HG02763 (cell line): ENCODE measurements around the gene SCRT2.
"Not testable (repeated sequence)": the region's sequence is repeated elsewhere in the genome, so short reads cannot be mapped to it uniquely, and the experiment has no call there.

Experiments
- ATAC-seq: cut with Tn5 transposase; IDR thresholded peaks from one replicate; pipeline ENCODE4 v1.9.1; 2021; ENCODE audit warnings: mild to moderate bottlenecking, moderate library complexity; ENCODE audit not compliant: unreplicated experiment

The SCRT2 gene

DNA sequence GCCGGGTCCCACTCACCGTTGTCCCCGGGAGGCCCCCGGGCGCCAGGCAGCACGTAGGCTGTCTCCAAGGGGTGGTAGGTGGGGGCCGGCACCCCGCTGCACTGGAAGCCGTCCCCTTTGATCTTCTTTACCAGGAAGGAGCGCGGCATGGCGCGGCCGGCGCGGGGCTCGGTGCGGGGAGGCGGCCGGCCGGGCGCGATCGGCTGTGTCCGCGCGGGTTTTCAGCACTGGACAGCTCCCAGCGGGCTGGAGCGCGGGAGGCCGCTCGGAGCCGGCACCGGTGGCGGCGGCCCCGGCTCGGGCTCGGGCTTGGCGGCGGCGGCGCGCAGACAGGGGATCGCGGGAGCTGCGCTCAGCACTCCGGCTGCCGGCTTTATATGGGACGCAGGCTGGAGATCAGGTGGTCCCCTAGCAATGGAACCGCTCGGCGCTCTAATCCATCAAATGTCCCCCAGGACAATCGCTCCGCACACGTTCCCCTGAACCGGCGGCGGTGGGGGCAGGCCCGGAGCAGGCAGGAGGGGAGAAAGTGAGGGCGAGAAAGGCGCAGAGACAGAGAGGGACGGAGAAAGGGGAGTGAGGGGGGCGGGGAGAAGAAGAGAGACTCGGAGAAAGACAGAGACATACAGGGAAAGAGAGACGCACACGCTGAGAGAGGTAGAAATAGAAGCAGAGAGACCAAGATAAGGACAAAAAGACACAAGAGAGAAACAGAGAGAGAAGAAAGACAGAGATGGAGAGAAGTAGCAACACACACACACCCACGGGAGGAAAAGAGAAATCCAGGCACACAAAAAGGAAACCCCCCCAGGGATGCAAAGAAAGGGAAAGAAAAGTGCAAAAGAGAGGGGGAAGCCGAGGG is at the start of gene SCRT2:
SCRT2 (minus strand) TSS at position 350 of the 862 bp plus-strand sequence; CDS start at position 149, 201 bp downstream.
- ATAC-seq, result no peak

DNA sequence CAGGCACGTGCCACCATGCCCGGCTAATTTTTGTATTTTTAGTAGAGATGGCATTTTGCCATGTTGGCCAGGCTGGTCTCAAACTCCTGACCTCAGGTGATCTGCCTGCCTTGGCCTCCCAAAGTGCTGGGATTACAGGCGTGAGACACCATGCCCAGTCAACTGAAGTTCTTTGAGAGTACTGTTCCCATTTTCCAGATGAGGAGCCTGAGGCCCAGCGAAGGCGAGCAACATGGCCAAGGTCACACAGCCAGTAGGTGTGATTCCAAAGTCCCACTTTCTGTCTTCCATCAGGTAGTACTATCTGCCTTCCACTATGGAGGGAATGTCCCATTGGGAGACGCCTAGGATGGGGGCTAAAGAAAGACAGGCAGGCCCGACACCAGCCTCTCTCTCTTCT is 49.2 kb upstream of the SCRT2 start:
- ATAC-seq, result not testable (repeated sequence)

DNA sequence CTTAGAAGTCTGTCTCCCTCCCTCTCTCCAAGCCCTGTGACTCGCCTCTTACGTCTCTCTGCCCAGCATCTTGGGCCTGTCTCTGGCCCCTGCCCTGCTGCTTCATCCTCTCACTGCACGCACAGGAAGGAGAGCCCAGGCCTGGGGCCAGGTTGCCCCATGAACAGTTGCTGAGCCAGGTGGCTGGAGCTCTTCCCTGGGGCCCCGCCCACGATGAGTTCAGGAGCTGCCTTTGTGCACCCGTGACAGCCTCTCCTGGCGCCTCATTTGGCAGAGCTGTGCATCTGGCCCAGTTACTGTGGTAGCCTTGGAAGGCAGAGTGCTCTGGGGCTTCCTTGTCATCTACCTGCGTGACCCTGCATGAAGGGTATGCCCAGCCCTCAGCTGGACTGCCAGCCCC is 48.2 kb upstream of the SCRT2 start:
- ATAC-seq, result no peak

GRCh38 chr20:722822-723644 is 47.4 kb upstream of the SCRT2 start:
- no peak for ATAC-seq

DNA sequence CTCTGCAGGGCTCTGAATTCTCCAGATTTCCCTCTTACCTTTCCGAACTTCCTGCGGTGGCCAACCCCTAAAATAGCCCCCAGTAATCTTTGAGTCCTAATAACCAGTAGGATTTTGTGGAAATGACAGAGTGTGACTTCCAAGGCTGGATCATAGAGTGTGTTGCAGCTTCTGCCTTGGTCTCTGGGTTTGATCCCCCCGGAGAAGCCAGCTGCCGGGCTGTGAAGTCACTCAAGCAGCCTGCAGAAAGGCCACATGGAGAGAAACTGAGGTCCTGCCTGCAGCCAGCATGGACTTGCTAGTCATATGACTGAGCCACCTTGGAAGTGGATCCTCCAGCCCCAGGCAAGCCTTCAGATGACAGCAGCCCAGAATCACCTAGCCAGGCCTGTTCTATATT is 46.3 kb upstream of the SCRT2 start:
- ATAC-seq, result no peak

GRCh38 chr20:719816-720215 is 44.2 kb upstream of the SCRT2 start:
- ATAC-seq, result no peak

DNA sequence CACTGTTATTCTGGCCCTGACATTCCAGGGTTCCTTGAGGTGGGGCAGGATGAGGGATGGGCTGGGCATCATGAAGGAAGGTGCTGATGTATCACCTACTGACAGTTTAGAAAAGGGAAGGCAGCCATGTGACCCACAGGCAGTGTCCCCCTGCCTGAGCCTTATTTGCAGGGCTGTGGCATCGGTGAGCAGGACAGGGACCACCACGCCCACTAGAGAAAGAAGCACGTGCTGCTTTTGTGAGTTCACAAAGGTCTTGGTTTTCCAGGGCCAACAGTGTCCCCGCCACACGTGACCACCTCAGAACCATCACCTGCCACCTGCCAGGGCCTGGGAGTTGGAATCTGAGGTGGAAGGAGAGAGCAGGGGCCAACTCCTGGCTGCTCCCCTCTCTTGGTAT is 43.5 kb upstream of the SCRT2 start:
- ATAC-seq, result no peak

DNA sequence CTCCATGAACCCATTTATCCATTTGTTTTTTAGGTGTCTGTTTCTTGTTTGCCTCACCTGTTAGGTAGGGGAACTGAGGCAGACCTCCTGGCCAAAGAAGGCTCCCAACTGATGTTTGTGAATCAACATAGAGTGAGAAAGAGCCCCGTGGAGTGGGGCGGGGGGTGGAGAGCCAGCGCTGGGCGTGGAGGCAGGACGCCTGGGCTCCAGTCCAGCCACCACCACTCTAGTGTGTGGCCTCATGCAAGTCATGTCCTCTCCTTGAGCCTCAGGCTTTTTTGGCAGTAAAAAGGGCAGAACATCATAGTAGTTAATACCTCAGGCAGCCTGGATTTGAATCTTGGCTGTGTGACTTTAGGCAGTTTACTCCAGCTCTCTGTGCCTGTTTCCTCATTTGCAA is 42.2 kb upstream of the SCRT2 start:
- ATAC-seq, result no peak

- ATAC-seq, result no peak
These were observed 41.7 kb upstream of the SCRT2 start for GRCh38 chr20:717271-717670.

DNA sequence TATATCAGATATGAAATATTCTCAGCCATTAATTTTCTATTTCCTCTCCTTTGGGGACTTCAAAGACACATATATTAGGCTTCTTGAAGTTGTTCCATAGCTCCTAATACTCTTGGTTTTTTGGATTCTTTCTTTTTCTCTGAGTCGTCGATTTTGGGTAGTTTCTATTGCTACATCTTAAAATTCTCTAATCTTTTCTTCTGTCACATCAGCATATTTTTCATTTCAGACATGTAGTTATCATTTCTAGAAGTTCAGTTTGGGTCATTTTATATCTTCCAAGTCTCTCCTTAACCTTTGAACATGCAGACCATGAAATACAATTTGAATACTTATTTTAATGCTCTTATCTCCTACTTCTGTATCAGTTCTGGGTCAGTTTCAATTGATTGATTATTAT is 38.9 kb upstream of the SCRT2 start:
- no peak for ATAC-seq

GRCh38 chr20:711576-711975 is 36.0 kb upstream of the SCRT2 start:
- ATAC-seq, result no peak

DNA sequence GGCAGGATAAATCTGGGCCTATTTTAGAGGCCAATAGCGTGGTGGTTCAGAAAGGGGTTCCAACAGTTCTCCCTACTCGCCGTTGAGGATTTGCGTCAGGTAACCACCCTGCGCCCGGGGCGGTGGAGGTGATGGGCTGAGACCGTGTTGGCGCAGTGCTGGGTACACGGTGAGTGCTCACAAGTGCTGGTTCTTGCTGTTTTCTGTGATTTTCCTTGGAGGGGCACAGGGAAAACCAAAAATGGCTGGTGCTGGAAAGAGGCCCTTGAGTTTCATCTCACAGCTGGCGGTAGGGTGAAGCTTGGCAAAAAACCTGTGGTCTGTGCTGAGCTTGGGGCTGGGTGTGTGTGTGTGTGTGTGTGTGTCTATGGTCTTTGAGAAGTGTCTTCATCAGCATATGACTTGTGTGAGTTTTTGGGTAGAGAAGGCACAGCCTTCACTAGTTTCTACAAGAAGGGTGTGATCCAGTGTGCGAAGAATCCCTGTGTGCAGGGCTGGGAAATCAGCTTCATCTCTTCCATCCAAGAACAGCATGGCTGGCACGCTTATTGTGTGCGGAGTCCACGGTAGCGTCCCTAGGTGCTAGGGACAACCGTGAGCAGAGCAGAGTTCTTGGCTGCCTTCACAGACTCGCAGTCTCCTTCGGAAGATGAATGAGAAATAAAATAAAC is 35.3 kb upstream of the SCRT2 start:
- no peak for ATAC-seq

- ATAC-seq, result no peak
These were observed 34.6 kb upstream of the SCRT2 start for GRCh38 chr20:709991-710779.

DNA sequence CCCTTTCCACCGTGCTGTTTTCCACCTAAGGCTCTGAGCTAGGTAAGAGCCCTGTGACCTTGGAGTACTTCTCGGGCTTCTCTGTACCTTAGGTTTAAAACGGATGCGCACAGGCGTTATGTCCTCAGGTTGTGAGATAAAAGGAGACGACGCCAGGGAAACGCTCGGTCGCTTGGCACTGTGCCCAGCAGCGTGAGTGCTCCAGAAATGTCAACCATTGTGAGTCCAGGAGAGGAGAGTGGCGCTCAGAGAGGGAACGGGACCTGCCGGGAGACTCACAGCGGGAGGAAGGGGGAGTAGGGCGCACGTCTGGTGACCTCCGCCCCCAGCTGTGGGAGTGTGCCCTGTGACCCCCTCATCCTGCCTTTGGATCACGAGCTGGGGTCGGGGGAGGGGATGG is 33.8 kb upstream of the SCRT2 start:
- no peak for ATAC-seq

DNA sequence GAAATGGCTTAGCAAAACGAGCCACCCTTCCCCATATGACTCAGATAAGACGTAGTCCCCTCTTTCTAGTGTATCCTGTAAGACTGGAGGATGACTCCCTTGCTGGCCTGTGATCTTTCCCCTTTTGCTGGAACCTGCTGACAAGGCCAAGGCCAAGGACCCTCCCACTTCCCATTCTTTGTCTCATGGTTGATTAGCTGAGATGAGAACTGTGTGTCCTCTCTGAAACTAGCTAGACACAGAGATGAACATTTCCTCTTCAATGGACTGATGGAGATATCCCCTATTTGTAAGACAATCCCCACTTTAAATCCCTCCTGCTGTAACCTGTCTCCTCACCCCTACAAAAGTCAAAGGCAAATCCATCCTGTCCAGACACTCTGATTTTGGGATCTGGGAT is 33.4 kb upstream of the SCRT2 start:
- ATAC-seq, result no peak

DNA sequence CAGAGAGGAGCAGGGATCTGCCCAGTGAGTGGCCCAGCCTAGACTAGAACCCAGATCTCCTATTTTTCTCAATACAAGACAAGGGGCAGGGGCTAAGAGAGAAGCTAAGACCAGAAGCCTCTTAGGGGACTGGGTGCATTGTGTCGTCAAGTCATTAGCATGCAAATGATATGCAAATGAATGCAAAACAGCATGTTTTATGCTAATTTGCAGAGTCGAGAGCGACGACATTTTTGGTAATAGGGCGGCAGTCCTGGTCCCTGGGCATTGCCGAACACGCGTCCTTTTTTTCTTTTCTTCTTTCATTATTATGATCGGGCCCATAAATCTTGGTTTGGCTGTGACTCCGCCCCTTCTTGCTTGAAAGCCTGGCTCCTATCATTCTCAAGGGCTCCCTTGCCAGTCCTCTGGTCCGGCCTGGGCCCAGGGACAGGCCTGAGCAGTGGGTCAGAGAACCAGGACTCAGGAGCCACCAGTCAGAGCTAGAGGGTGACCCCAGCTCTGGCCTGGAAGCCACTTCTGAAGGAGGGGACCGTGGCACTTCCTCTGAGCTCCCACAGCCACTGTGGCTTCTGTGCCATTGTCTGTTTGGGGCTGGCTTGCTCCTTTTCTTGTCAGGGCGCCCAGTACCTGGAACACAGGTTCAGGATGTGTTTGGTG is 32.0 kb upstream of the SCRT2 start:
- no peak for ATAC-seq

- no peak for ATAC-seq
These were observed 30.8 kb upstream of the SCRT2 start for GRCh38 chr20:706366-706885.

DNA sequence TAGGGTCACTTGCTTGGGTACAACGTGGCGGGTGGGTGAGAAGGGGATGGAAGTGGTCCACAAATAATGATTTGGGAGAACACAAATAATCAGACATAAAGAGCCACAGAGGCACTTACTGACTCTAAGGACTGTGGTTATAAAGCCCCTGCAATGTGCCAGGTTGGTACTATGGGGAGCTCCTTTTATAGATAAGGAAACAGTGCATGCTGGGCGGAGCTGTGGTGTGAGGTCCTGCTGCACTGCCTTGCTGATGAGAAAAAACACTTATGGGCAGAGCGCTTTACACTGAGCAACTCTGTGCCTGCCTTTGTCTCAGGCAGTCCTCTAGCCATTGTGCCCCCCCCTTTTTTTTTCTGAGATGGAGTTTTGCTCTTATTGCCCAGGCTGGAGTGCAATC is 29.1 kb upstream of the SCRT2 start:
- no peak for ATAC-seq

GRCh38 chr20:703426-703825 is 27.8 kb upstream of the SCRT2 start:
- ATAC-seq, result no peak

- no peak for ATAC-seq
These were observed 27.4 kb upstream of the SCRT2 start for GRCh38 chr20:703006-703405.
